T47D (cell line): Measurements from ENCODE around the gene DIPK1A.

ENCODE experiments used
- DNase-seq, 2 experiments: peaks; one replicate each; pipeline versions ENCODE4 v3.0.0 to v3.0.0-alpha.2; 2011 to 2012; ENCODE audit warnings: low read depth in 1 of 2, low spot score in 1 of 2
- JUND ChIP-seq: IDR thresholded peaks from 2 replicates; pipeline ENCODE4 v1.6.1; 2012; ENCODE audit warnings: low read depth
- in situ Hi-C: cut with HindIII; loops from 2 replicates; pipeline ENCODE4 v1.10.0; 2016; ENCODE audit warnings: low sequenced_read_pairs, low pct_unique_long_range_greater_than_20kb

Gene DIPK1A

DNA sequence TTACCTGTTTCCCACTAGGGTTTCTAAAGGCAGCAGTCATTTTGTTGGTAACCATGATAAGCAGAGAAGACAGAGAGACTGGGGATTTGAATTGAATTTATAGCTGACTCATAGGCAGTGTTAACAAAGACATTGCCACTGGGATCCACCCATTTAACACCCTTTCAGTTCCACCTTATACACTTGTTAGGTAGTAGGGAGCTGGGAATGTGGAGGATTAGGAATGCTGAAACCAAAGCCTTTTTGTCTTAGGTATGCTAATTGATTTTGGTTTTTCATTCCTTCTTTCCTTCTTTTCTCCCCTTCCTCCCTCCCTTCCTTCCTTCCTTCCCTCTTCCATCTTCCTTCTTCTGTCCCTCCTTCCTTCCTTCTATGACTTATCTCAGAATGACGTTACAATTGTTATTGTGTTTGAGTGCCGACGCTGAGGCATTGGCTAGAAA is 168.9 kb downstream of the DIPK1A start:
- no peak for DNase-seq
- TF ChIP-seq JUND = no peak
- in situ Hi-C loops = no loop called here
